ENCODE results near the gene ANO4.
"Not testable (repeated sequence)": the region's sequence is repeated elsewhere in the genome, so short reads cannot be mapped to it uniquely, and the experiment has no call there.

ANO4 gene

DNA sequence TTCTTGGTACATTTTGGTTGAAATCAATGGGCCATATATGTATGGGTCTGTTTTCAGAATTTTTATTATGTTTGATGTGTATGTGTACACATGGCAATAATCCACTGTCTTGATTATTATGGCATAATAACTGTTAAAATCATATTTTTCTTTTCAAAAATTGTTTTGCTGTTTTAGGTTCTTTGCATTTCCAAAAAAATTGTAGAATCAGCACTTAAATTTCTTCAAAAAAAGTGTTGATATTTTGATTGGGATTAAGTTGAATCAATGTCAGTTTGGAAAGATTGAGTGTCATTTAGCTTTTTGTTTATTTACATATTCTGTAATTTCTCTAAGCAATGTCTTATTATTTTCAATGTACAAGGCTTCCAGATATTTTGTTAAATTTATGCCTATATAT lies 261.4 kb downstream of the ANO4 start:
- DNase-seq (ENCODE audit: extremely low spot score) = no peak
- TF ChIP-seq, protein P1, sequence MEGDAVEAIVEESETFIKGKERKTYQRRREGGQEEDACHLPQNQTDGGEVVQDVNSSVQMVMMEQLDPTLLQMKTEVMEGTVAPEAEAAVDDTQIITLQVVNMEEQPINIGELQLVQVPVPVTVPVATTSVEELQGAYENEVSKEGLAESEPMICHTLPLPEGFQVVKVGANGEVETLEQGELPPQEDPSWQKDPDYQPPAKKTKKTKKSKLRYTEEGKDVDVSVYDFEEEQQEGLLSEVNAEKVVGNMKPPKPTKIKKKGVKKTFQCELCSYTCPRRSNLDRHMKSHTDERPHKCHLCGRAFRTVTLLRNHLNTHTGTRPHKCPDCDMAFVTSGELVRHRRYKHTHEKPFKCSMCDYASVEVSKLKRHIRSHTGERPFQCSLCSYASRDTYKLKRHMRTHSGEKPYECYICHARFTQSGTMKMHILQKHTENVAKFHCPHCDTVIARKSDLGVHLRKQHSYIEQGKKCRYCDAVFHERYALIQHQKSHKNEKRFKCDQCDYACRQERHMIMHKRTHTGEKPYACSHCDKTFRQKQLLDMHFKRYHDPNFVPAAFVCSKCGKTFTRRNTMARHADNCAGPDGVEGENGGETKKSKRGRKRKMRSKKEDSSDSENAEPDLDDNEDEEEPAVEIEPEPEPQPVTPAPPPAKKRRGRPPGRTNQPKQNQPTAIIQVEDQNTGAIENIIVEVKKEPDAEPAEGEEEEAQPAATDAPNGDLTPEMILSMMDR (IDR thresholded peaks at IDR 0.05; ENCODE audit: control extremely low read depth, extremely low read depth, low read depth, missing control alignments) = no peak
- POLR2A ChIA-PET = no interaction called here
- CTCF ChIA-PET = no interaction called here

DNA sequence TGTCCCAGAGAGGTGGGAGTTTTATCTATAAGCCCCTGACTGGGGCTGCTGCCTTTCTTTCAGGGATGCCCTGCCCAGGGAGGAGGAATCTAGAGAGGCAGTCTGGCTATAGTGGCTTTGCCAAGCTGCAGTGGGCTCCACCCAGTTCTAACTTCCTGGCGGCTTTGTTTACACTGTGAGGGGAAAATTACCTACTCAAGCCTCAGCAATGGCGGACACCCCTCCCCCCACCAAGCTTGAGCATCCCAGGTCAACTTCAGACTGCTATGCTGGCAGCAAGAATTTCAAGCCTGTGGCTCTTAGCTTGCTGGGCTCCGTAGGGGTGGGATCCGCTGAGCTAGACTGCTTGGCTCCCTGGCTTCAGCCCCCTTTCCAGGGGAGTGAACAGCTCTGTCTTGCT lies 267.9 kb downstream of the ANO4 start:
- CTCF ChIA-PET = interaction anchor here (1.7 kb wide), 1 partner anchor 14 kb away, joined by 5 read pairs; no protein-coding TSS in a partner anchor
- POLR2A ChIA-PET; DNase-seq (ENCODE audit: extremely low spot score): not testable (repeated sequence)

DNA sequence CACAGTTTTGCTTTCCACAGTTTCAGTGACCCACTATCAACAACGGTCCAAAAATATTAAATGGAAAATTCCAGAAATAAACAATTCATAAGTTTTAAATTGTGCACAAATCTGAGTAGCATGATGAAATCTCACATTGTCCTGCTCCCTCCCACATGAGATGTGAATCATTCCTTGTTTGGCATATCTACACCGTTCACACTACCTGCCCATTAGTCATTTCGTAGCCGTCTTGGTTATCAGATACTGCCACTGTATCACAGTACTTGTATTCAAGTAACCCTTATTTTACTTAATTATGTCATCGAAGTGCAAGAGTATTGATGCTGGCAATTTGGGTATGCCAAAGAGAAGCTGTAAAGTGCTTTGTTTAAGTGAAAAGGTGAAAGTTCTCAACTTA lies 270.1 kb downstream of the ANO4 start:
- POLR2A ChIA-PET = no interaction called here
- DNase-seq (ENCODE audit: extremely low spot score) = no peak
- CTCF ChIA-PET = no interaction called here
- TF ChIP-seq, protein P1 (IDR thresholded peaks at IDR 0.05; ENCODE audit: control extremely low read depth, extremely low read depth, low read depth, missing control alignments) = no peak

DNA sequence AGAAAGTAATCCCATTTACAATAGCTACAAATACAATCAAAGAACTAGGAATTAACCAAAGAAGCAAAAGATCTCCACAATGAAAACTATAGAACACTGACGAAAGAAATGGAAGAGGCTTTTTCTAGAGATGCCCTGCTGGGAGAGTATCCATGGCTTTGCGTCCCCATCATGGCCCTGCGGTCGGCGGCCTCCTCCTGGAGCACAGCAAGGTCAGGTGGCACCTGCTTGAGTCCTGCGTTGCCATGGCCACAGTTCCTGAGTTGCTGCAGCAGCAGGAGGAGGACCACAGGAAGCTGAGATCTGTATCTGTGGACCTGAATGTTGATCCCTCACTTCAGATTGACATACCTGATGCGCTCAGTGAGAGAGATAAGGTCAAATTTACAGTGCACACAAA lies 271.9 kb downstream of the ANO4 start:
- TF ChIP-seq, protein P1 (IDR thresholded peaks at IDR 0.05; ENCODE audit: control extremely low read depth, extremely low read depth, low read depth, missing control alignments) = no peak
- POLR2A ChIA-PET = no interaction called here
- DNase-seq (ENCODE audit: extremely low spot score) = no peak
- CTCF ChIA-PET = interaction anchor here (1.4 to 2.1 kb wide), 2 partner anchors 9 to 19 kb away, joined by 4 to 5 read pairs; no protein-coding TSS in a partner anchor

DNA sequence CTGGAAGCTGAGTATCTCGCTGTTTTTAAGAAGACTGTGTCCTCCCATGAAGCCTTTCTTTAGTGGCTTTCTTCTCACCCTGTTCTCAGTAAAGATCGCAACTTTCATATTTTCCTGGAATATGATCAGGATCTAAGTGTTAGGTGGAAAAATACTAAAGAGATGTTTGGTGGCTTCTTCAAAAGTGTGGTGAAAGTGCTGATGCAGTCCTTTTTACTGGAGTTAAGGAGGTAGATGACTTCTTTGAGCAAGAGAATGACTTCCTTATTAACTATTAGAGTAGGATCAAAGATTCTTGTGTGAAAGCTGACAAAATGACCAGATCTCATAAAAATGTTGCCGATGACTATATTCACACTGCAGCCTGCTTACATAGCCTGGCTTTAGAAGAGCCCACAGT lies 273.8 kb downstream of the ANO4 start:
- CTCF ChIA-PET = no interaction called here
- POLR2A ChIA-PET = no interaction called here
- TF ChIP-seq, protein P1 (IDR thresholded peaks at IDR 0.05; ENCODE audit: control extremely low read depth, extremely low read depth, low read depth, missing control alignments) = no peak
- no peak for DNase-seq (ENCODE audit: extremely low spot score)

DNA sequence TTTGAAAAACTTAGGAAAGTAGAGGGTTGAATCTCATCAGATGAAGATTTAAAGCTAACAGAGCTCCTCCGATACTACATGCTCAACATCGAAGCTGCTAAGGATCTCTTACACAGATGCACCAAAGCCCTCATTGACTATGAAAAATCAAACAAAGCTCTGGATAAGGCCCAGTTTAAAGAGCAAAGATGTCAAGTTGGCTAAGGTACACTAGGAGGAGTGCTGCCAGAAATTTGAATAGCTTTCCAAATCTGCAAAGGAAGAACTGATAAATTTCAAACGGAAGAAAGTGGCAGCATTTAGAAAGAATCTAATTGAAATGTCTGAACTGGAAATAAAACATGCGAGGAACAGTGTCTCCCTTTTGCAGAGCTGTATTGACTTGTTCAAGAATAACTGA lies 274.3 kb downstream of the ANO4 start:
- CTCF ChIA-PET = no interaction called here
- POLR2A ChIA-PET = no interaction called here
- DNase-seq (ENCODE audit: extremely low spot score) = no peak
- TF ChIP-seq, protein P1 (IDR thresholded peaks at IDR 0.05; ENCODE audit: control extremely low read depth, extremely low read depth, low read depth, missing control alignments) = no peak

DNA sequence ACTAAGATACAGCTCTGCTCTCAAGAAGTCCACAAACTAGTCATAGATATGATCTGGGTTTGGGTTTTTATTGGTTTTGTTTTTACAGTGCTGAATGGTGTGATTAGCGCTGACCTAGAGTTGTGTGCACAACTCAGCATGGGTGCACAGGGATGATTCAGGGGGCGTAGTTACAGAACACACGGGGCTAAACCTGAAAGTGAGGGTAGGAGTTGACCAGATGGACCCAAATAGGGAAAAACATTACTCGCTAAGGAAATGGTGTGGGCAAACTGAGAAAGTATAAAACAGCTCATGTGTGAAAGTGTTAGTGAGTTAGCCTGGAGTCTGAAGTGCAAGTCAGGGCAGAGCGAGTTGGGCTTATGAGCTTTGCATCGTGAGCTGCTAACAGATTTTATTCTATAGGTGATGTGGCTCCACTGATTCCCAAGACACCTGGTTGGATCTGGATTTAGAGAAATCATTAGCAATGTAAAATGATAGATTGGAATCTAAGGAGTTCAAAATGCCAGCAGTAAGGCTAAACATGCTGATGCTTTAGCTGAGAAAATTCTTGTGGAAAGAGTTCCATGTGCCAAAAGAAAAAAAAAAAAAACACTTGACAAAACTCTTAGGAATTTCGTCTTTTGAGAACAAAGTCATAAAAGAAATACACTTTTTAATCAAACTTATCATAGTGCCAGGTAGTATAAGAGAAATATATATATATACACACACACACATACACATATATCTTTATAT lies 280.5 kb downstream of the ANO4 start:
- ChIA-PET CTCF (interaction anchor here (2.3 kb wide), 1 partner anchor 9 kb away, joined by 5 read pairs; no protein-coding TSS in a partner anchor), POLR2A (no interaction called here)
- TF ChIP-seq, protein P1 (IDR thresholded peaks at IDR 0.05; ENCODE audit: control extremely low read depth, extremely low read depth, low read depth, missing control alignments) = no peak
- DNase-seq (ENCODE audit: extremely low spot score) = no peak

All from GM10248 (cell line).